Parathyroid adenoma (tissue), 2 donors: Measurements from ENCODE around the gene RPH3AL.
A peak's percentile ranks its signal among the peaks of the same experiment; 100 is the strongest.

Experiments used
- H2AFZ ChIP-seq: fragments of 300-600 bp; sonication (generic); one replicate; pipeline ENCODE4 v1.7.0; 2017; ENCODE audit warnings: antibody characterized with exemption, mild to moderate bottlenecking
- H3K27ac ChIP-seq: fragments of 300-600 bp; sonication (generic); one replicate; pipeline ENCODE4 v1.7.0; 2017
- H3K27me3 ChIP-seq: fragments of 300-600 bp; sonication (generic); one replicate; pipeline ENCODE4 v1.7.0; 2017; ENCODE audit warnings: low read length; ENCODE audit not compliant: control insufficient read depth, insufficient read depth
- H3K36me3 ChIP-seq: fragments of 300-600 bp; sonication (generic); one replicate; pipeline ENCODE4 v1.7.0; 2017; ENCODE audit warnings: low read length; ENCODE audit not compliant: control insufficient read depth, insufficient read depth
- H3K4me1 ChIP-seq: fragments of 300-600 bp; sonication (generic); one replicate; pipeline ENCODE4 v1.7.0; 2017; ENCODE audit warnings: control low read depth
- H3K4me2 ChIP-seq: fragments of 300-600 bp; sonication (generic); one replicate; pipeline ENCODE4 v1.7.0; 2017; ENCODE audit warnings: low read length
- H3K4me3 ChIP-seq: fragments of 300-600 bp; sonication (generic); one replicate; pipeline ENCODE4 v1.7.0; 2017; ENCODE audit warnings: low read depth, low read length
- H3K79me2 ChIP-seq: fragments of 300-600 bp; sonication (generic); one replicate; pipeline ENCODE4 v1.7.0; 2017; ENCODE audit warnings: control low read depth
- H3K9ac ChIP-seq: fragments of 300-600 bp; sonication (generic); one replicate; pipeline ENCODE4 v1.7.0; 2017; ENCODE audit warnings: mild to moderate bottlenecking
- H3K9me3 ChIP-seq: fragments of 300-600 bp; sonication (generic); one replicate; pipeline ENCODE4 v1.7.0; 2017; ENCODE audit warnings: low read length; ENCODE audit not compliant: control insufficient read depth
- TF ChIP-seq, protein P1 (sequence below): fragments of 300-600 bp; sonication (generic); IDR thresholded peaks from one replicate; pipeline ENCODE4 v1.7.0; 2017; ENCODE audit warnings: antibody characterized with exemption, mild to moderate bottlenecking
- donor health status: primary hyperparathyroidism.

RPH3AL gene

DNA sequence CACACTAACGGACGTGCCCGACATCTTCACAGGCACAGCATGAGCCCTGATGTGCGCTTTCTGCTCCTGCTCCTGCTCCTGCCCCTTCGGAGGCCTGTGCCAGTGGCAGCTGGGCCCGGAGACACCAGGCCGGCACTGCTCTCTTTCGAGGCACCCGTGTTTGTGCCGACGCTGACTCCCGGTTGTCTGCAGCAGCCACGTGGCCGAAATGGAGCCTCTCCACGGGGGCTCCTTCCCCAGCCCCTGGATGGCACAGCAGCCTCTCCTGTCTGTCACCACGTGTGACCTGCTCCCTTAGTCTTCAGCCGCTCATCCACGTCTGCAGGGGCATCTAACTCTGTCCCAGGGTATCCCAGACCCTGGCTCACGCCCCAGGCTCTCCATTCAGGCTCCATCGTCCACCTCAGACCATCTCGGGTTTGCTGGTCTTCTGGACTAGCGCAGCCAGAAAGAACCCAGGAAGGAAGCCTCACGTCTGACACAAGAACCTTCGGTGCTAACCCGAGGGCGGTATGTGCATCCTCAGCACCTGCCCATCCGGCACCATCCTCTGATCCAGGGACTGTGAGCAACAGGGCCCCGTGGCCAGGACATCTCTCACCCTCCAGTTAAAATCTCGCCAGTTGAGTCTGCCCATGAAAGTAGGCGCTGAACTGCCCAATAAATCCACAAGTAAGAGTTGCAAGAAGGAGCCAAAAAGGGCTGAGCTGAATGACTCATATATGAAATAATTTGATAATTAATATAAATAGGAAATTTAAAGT is 4.2 kb upstream of the RPH3AL start:
- Histone ChIP-seq H3K4me2 (no peak overlapping the region), H3K79me2 (no peaks in the 10 kb centered on the region), H3K36me3 (no peaks in the 10 kb centered on the region), H3K4me3 (no peak overlapping the region), H2AFZ (no peak overlapping the region), H3K9ac (no peak overlapping the region), H3K27me3 (no peaks in the 10 kb centered on the region), H3K4me1 (no peaks in the 10 kb centered on the region), H3K9me3 (no peaks in the 10 kb centered on the region), H3K27ac (no peak overlapping the region)
- TF ChIP-seq, protein P1, sequence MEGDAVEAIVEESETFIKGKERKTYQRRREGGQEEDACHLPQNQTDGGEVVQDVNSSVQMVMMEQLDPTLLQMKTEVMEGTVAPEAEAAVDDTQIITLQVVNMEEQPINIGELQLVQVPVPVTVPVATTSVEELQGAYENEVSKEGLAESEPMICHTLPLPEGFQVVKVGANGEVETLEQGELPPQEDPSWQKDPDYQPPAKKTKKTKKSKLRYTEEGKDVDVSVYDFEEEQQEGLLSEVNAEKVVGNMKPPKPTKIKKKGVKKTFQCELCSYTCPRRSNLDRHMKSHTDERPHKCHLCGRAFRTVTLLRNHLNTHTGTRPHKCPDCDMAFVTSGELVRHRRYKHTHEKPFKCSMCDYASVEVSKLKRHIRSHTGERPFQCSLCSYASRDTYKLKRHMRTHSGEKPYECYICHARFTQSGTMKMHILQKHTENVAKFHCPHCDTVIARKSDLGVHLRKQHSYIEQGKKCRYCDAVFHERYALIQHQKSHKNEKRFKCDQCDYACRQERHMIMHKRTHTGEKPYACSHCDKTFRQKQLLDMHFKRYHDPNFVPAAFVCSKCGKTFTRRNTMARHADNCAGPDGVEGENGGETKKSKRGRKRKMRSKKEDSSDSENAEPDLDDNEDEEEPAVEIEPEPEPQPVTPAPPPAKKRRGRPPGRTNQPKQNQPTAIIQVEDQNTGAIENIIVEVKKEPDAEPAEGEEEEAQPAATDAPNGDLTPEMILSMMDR = no peak

DNA sequence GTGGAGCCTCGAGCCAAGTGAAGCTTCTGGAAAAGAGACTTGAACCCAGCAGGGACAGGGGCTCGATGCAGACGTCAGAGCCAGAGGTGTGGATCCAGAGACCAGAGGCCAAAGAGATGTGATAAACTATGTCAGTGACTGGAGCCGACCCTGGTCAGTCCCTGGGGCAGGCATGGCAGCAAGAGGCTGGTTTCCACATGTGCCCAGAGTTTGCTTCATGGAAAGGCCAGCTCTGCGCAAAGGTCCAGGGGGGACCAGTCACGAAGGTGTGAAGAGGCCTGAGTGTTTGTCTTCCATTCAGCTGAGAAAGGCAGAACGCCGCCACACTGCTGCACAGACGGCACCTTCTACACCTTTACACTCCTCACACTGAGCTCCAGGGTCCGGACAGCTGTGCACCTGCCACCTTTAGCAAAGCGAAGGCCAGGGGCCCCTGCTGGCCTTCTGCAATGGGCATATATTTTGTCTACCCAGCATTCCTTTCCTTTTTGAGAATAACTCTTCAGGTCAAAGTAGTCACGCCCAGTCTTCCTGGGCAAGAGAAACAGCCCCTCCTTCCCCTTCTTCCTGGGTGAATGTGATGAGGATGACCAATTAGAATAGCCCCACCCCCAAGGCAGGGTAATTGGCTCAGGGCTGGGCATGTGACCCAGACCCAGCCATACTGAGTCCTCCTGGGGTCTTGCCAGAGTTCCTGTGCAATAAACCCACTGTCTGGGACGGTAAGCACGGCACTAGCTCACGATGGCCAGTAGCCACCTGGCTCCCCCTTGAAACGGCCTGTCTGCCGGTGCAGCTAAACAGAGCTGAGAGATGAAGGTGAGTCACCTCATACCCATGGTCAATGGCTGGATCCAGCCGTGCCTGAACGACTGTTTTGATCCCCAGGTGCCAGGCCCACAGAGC is 2.3 kb upstream of the RPH3AL start:
- Histone ChIP-seq H3K36me3 (no peaks in the 10 kb centered on the region), H3K9me3 (no peaks in the 10 kb centered on the region), H3K4me3 (no peak overlapping the region), H3K27me3 (no peaks in the 10 kb centered on the region), H3K4me2 (no peak overlapping the region), H3K27ac (no peak overlapping the region), H3K79me2 (peaks cover 4% of the 10 kb centered on the region), H3K4me1 (peaks cover 14% of the 10 kb centered on the region), H2AFZ (no peak overlapping the region), H3K9ac (no peak overlapping the region)
- TF ChIP-seq, protein P1 = no peak

DNA sequence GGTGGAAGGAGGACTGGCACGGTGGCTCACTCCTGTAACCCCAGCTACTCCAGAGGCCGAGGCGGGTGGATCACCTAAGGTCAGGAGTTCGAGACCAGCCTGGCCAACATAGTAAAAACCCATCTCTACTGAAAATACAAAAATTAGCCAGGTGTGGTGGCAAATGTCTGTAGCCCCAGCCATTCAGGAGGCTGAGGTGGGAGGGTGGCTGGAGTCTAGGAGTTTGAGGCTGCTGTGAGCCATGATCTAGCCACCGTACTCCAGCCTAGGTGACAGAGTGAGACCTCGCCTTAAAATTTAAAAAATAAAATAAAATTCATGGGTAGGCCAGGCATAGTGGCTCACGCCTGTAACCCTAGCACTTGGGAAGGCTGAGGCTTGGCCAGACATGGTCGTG is 1.2 kb upstream of the RPH3AL start:
- Histone ChIP-seq H3K27ac (peak overlapping the region; percentile 85), H3K4me3 (no peak overlapping the region), H3K4me2 (no peak overlapping the region), H3K36me3 (no peaks in the 10 kb centered on the region), H3K79me2 (peaks cover 4% of the 10 kb centered on the region), H3K4me1 (peaks cover 17% of the 10 kb centered on the region), H3K9ac (no peak overlapping the region), H2AFZ (no peak overlapping the region), H3K27me3 (no peaks in the 10 kb centered on the region), H3K9me3 (no peaks in the 10 kb centered on the region)
- TF ChIP-seq, protein P1 = no peak

DNA sequence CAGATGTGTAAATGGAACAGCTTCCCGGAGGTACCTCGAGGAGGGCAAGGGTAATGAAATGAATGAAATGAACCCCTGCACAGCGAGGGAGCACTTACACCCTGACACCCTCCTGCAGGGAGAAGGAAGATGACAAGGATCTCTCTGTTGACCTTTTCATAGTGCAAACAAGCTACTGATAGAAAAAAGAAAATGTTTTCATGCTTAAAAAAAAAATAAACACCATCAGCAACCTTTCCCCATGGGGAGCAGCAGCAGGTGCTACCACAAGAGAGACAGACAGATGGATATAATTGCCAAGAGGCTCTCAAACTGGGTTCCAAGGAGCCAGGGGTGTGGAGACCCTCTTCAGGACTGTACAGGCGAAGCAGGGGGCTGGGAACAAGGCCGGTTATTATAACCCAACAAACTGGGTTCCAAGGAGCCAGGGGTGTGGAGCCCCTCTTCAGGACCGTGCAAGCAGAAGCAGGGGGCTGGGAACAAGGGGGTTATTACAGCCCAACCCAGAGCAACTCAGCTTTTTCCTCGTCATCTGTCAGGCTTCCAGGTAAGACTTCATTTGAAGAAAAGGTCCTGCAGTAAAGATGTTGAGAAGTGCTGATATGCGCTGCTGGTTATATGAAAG is 718 bp upstream of the RPH3AL start:
- H3K27ac ChIP-seq = peak overlapping the region; percentile 85
- no peak overlapping the region for H3K4me2 ChIP-seq
- peaks cover 20% of the 10 kb centered on the region for H3K4me1 ChIP-seq
- H3K9ac ChIP-seq = no peak overlapping the region
- no peaks in the 10 kb centered on the region for H3K36me3 ChIP-seq
- H3K9me3 ChIP-seq = no peaks in the 10 kb centered on the region
- H3K27me3 ChIP-seq = no peaks in the 10 kb centered on the region
- TF ChIP-seq, protein P1 = no peak
- H3K4me3 ChIP-seq = no peak overlapping the region
- H2AFZ ChIP-seq = no peak overlapping the region
- peaks cover 4% of the 10 kb centered on the region for H3K79me2 ChIP-seq
